HepG2 (cell line): ENCODE measurements around the gene PLEKHB2. TPM values are rescaled to one million over a fixed set of nuclear protein-coding genes. Genes with fewer than 3 reads are reported as not detected.

Source experiments
- ATAC-seq: fragments of 200-7000 bp; cut with Tn5 transposase; 3 replicates; pipeline ENCODE4 v1.9.1; 2020; ENCODE audit warnings: mild to moderate bottlenecking, moderate library complexity
- BruUV-seq: library from RNA; stranded (reverse); fragments of 400-500 nt; replicated peaks from 2 replicates; lab custom pipeline; 2021; lab: Mats Ljungman, UMichigan
- CTCF ChIA-PET: fragments of 300-600 bp; formaldehyde crosslinking; extraction: SDS; loops from one replicate; lab custom pipeline; 2021; ENCODE audit warnings: low total read pairs, inconsistent platforms, low intra/inter-chr PET ratio; lab: Yijun Ruan, JAX
- POLR2A ChIA-PET: fragments of 350-600 bp; sonication (Branson Sonifier 250); formaldehyde crosslinking; loops from one replicate; lab custom pipeline; 2020; ENCODE audit warnings: antibody characterized with exemption, inconsistent platforms; lab: Yijun Ruan, JAX
- DNase-seq: peaks from one replicate; pipeline ENCODE4 v3.0.0-alpha.2; 2015; ENCODE audit warnings: low spot score
- FAIRE-seq: peaks from 3 replicates; lab custom pipeline; 2011; peaks lifted over from hg19 to GRCh38; lab: Jason Lieb, UNC
- H2AFZ ChIP-seq: one replicate; pipeline ENCODE4 v1.6.1; 2011; ENCODE audit warnings: low read length, inconsistent platforms
- H3K27ac ChIP-seq: fragments of 300-600 bp; 3 replicates; pipeline ENCODE4 v1.8.0; 2011; ENCODE audit warnings: mixed run types, mild to moderate bottlenecking, mixed read lengths, low read length, inconsistent platforms; ENCODE audit not compliant: insufficient read depth; ENCODE audit errors: extremely low read length
- H3K27me3 ChIP-seq, 2 experiments: fragments of 200-600 bp in 1 of 2; 2 replicates in 1 of 2; 3 replicates in 1 of 2; pipeline versions ENCODE4 v1.6.0 to v1.8.0; 2011; ENCODE audit warnings: low read length in 2 of 2, mild to moderate bottlenecking in 2 of 2, moderate library complexity in 2 of 2, inconsistent platforms in 1 of 2; ENCODE audit not compliant: insufficient read depth in 2 of 2, control insufficient read depth in 1 of 2
- H3K36me3 ChIP-seq, 2 experiments: fragments of 200-600 bp in 1 of 2; replicated peaks in 1 of 2; 2 replicates in 1 of 2; 3 replicates in 1 of 2; pipeline versions ENCODE4 v1.5.1 to v1.8.0; 2011; ENCODE audit warnings: low read length in 2 of 2, inconsistent platforms in 1 of 2; ENCODE audit not compliant: insufficient read depth in 2 of 2, control insufficient read depth in 1 of 2
- H3K4me1 ChIP-seq: 2 replicates; pipeline ENCODE4 v1.5.1; 2012; ENCODE audit warnings: low read length, inconsistent platforms; ENCODE audit not compliant: insufficient read depth
- H3K4me2 ChIP-seq: 2 replicates; pipeline ENCODE4 v1.6.0; 2011; ENCODE audit warnings: low read depth, low read length, inconsistent platforms
- H3K4me3 ChIP-seq, 3 experiments: fragments of 200-600 bp in 1 of 3; sonication (generic), shearing (Covaris generic) in 1 of 3; replicated peaks in 1 of 3; 2 replicates each; pipeline ENCODE4 v1.5.1; 2011 to 2016; ENCODE audit warnings: low read length in 3 of 3, inconsistent platforms in 2 of 3, low read depth in 2 of 3, mild to moderate bottlenecking in 2 of 3, control low read depth in 1 of 3, mixed read lengths in 1 of 3; ENCODE audit not compliant: insufficient read depth in 1 of 3
- H3K79me2 ChIP-seq: one replicate; pipeline ENCODE4 v1.6.1; 2011; ENCODE audit warnings: low read length, inconsistent platforms; ENCODE audit not compliant: insufficient read depth
- H3K9ac ChIP-seq: 2 replicates; pipeline ENCODE4 v1.6.0; 2011; ENCODE audit warnings: mild to moderate bottlenecking, low read depth, low read length, inconsistent platforms; ENCODE audit not compliant: insufficient read depth
- H3K9me3 ChIP-seq: 2 replicates; pipeline ENCODE4 v1.5.1; 2012; ENCODE audit warnings: mild to moderate bottlenecking, low read length
- H4K20me1 ChIP-seq: 2 replicates; pipeline ENCODE4 v1.6.0; 2011; ENCODE audit warnings: inconsistent platforms, mild to moderate bottlenecking, low read length, moderate library complexity; ENCODE audit not compliant: insufficient read depth
- ATF1 ChIP-seq: IDR thresholded peaks from 2 replicates; pipeline ENCODE4 v1.6.1; 2016; ENCODE audit warnings: mild to moderate bottlenecking, control low read depth
- MAFF ChIP-seq: IDR thresholded peaks from 2 replicates; pipeline ENCODE4 v1.6.1; 2011; ENCODE audit warnings: low read depth, low read length, improper control_type of control experiment
- MNT ChIP-seq: fragments of 450-650 bp; IDR thresholded peaks from 2 replicates; pipeline ENCODE4 v1.6.1; 2016
- MZF1 ChIP-seq: sonication (generic); formaldehyde crosslinking; IDR thresholded peaks from 2 replicates; pipeline ENCODE4 v1.8.1; 2023; ENCODE audit warnings: mild to moderate bottlenecking, missing genetic modification reagents, borderline replicate concordance
- POLR2AphosphoS2 ChIP-seq: IDR thresholded peaks from 2 replicates; pipeline ENCODE4 v1.6.1; 2011; ENCODE audit warnings: low read depth, low read length, improper control_type of control experiment
- ZFP36 ChIP-seq: fragments of 150-350 bp; IDR thresholded peaks from 2 replicates; pipeline ENCODE4 v1.6.1; 2018; ENCODE audit warnings: borderline replicate concordance, low read length, low read depth; ENCODE audit not compliant: partially characterized antibody
- ZFP36L1 ChIP-seq: sonication (generic); formaldehyde crosslinking; IDR thresholded peaks from 2 replicates; pipeline ENCODE4 v1.8.0; 2022; ENCODE audit warnings: mild to moderate bottlenecking, missing genetic modification reagents, moderate library complexity
- ZKSCAN5 ChIP-seq: sonication (generic); formaldehyde crosslinking; IDR thresholded peaks from 2 replicates; pipeline ENCODE4 v1.5.1; 2020; ENCODE audit warnings: mild to moderate bottlenecking, missing genetic modification reagents
- ZNF589 ChIP-seq: sonication (generic); formaldehyde crosslinking; conservative IDR thresholded peaks from 2 replicates; pipeline ENCODE4 v1.8.0; 2022; ENCODE audit warnings: mild to moderate bottlenecking, moderate library complexity, missing genetic modification reagents
- ZSCAN30 ChIP-seq: sonication (generic); formaldehyde crosslinking; IDR thresholded peaks from 2 replicates; pipeline ENCODE4 v1.5.0; 2020; ENCODE audit warnings: mild to moderate bottlenecking, missing genetic modification reagents
- WGBS: methylation state at CpG from one replicate; pipeline ENCODE4 v1.1.6; 2017; ENCODE audit warnings: low lambda C conversion rate; 5-methylcytosine and 5-hydroxymethylcytosine counted together
- in situ Hi-C: cut with HindIII; loops from 2 replicates; pipeline ENCODE4 v1.10.0; 2017; ENCODE audit warnings: low pct_unique_long_range_greater_than_20kb; ENCODE audit not compliant: extremely low pct_ligation_motif_present
- intact Hi-C: fragments of 100-400 bp; cut with micrococcal nuclease; formaldehyde crosslinking; loops from one replicate; pipeline ENCODE4 v1.10.0; 2022; ENCODE audit not compliant: unreplicated experiment
- polyA plus RNA-seq, 8 experiments: library from polyadenylated mRNA; depleted of rRNA in 3 of 8; stranded (reverse) in 7 of 8; unstranded in 1 of 8; fragments of >200 nt; fragmentation: Illumina TruSeq in 4 of 8; extraction: Trizol in 4 of 8; gene quantifications; 2 replicates each; pipeline versions ENCODE4 v1.2.1 to v1.2.3, GENCODE V29; 2011 to 2016; ENCODE audit warnings: low read depth in 4 of 8, missing spikeins in 1 of 8, mixed read lengths in 1 of 8; ENCODE audit not compliant: insufficient read depth in 1 of 8
- total RNA-seq, 5 experiments: library from RNA; depleted of rRNA; stranded (reverse); fragments of >200 nt; fragmentation: Illumina TruSeq; extraction: Trizol; gene quantifications; 2 replicates each; pipeline ENCODE4 v1.2.3, GENCODE V29; 2016; ENCODE audit warnings: low read depth in 1 of 5

The PLEKHB2 gene
- total and polyA plus RNA-seq, 2 of the 13 experiments (the other 11 are each of a cell fraction or from before 2014, with no cell fraction given): 73.0 to 78.9 TPM

- Histone ChIP-seq H3K27ac (no peak overlapping the region), H3K4me1 (no peaks in the 10 kb centered on the region), H3K4me3 (no peak overlapping the region), H3K79me2 (peaks cover 77% of the 10 kb centered on the region), H4K20me1 (peaks cover 41% of the 10 kb centered on the region), H3K9ac (no peak overlapping the region), H2AFZ (no peak overlapping the region), H3K9me3 (no peaks in the 10 kb centered on the region), H3K27me3 (no peaks in the 10 kb centered on the region), H3K4me2 (no peak overlapping the region), H3K36me3 (peaks cover 31 to 83% of the 10 kb centered on the region in 2 experiments)
- ChIA-PET CTCF (no interaction called here), POLR2A (no interaction called here)
- no peak for DNase-seq
- intact Hi-C loops: no loop called here
- TF ChIP-seq POLR2AphosphoS2 (no peak), ZFP36L1 (CRISPR knock-in tag) (no peak), MAFF (no peak), MZF1 (CRISPR knock-in tag) (no peak), ZFP36 (no peak), ATF1 (CRISPR knock-in tag) (no peak), ZSCAN30 (no peak)
- no TSS peak for BruUV-seq
- FAIRE-seq: no peak
- in situ Hi-C loops: no loop called here
- no peak for ATAC-seq
- WGBS: 96% methylated on average over 8 of the region's 8 CpGs
Measured at GRCh38 chr2:131058214-131058843, 46.8 kb upstream of the PLEKHB2 start.

DNA sequence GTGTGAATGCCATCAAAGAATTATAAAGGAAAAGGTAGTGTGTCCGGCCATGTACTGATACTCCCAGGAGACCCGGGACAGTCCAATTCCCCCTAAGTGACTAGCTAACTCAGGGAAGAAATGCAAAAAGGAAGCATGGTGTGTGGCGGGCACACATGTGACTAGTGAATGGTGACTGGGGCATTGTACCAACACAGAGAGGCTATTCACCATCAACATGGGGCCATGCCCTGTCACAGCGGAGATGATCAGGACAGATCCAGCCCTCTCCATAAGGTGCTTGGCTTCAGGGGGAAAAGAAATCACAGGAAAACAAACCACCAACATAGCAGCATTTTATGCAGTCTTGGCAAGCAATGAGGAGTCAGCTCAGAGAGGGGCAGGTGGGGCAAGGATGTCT lies 46.2 kb upstream of the PLEKHB2 start:
- intact Hi-C loops (no loop called here), in situ Hi-C loops (no loop called here)
- H3K27ac ChIP-seq: no peak overlapping the region
- peaks cover 31 to 82% of the 10 kb centered on the region in 2 experiments for H3K36me3 ChIP-seq
- FAIRE-seq (no peak), ATAC-seq (no peak), DNase-seq (no peak)
- no peak overlapping the region for H2AFZ ChIP-seq
- BruUV-seq: no TSS peak
- H3K9me3 ChIP-seq: no peaks in the 10 kb centered on the region
- no peaks in the 10 kb centered on the region for H3K4me1 ChIP-seq
- H4K20me1 ChIP-seq: peaks cover 43% of the 10 kb centered on the region
- H3K4me3 ChIP-seq: no peak overlapping the region
- H3K4me2 ChIP-seq: no peak overlapping the region
- H3K27me3 ChIP-seq: no peaks in the 10 kb centered on the region
- CTCF ChIA-PET: no interaction called here
- POLR2A ChIA-PET: no interaction called here
- 99% methylated on average over 4 of the region's 4 CpGs for WGBS
- peaks cover 81% of the 10 kb centered on the region for H3K79me2 ChIP-seq
- H3K9ac ChIP-seq: no peak overlapping the region
- TF ChIP-seq MNT: peak; percentile 55
- TF ChIP-seq ZKSCAN5 (CRISPR knock-in tag): no peak
- TF ChIP-seq ZNF589 (CRISPR knock-in tag): no peak
